Endodermal cell (in vitro differentiated cells): Measurements from ENCODE around the gene KIN. TPM values are rescaled to one million over a fixed set of nuclear protein-coding genes. Genes with fewer than 3 reads are reported as not detected.
A peak's percentile ranks its signal among the peaks of the same experiment; 100 is the strongest.

Experiments
- DNase-seq: peaks from one replicate; pipeline ENCODE4 v3.0.0-alpha.2; 2017
- H3K27ac ChIP-seq: 2 replicates; pipeline ENCODE4 v1.5.1; 2013; ENCODE audit warnings: mild to moderate bottlenecking, low read depth, low read length, moderate library complexity
- H3K27me3 ChIP-seq: 2 replicates; pipeline ENCODE4 v1.6.1; 2013; ENCODE audit warnings: mild to moderate bottlenecking, low read length, moderate library complexity; ENCODE audit not compliant: insufficient read depth, control insufficient read depth, poor library complexity, severe bottlenecking
- H3K36me3 ChIP-seq: 2 replicates; pipeline ENCODE4 v1.7.0; 2013; ENCODE audit warnings: mild to moderate bottlenecking, low read length, moderate library complexity; ENCODE audit not compliant: control insufficient read depth, insufficient read depth
- H3K4me1 ChIP-seq: one replicate; pipeline ENCODE4 v1.7.0; 2013; ENCODE audit warnings: low read length; ENCODE audit not compliant: control insufficient read depth, insufficient read depth
- H3K4me3 ChIP-seq: 2 replicates; pipeline ENCODE4 v1.5.1; 2013; ENCODE audit warnings: mild to moderate bottlenecking, low read length, moderate library complexity
- H3K9ac ChIP-seq: 2 replicates; pipeline ENCODE4 v1.6.1; 2013; ENCODE audit warnings: mild to moderate bottlenecking, low read length, moderate library complexity; ENCODE audit not compliant: poor library complexity, severe bottlenecking; ENCODE audit errors: extremely low read depth
- H3K9me3 ChIP-seq: 2 replicates; pipeline ENCODE4 v1.6.1; 2013; ENCODE audit warnings: mild to moderate bottlenecking, low read length, moderate library complexity; ENCODE audit not compliant: control insufficient read depth
- H3K27ac Mint-ChIP-seq: 2 replicates; pipeline ENCODE4 v1.8.0; 2020; ENCODE audit warnings: mixed read lengths
- H3K27me3 Mint-ChIP-seq: 2 replicates; pipeline ENCODE4 v1.8.0; 2021; ENCODE audit warnings: mild to moderate bottlenecking, mixed read lengths; ENCODE audit not compliant: insufficient read depth
- H3K36me3 Mint-ChIP-seq: 2 replicates; pipeline ENCODE4 v1.8.0; 2020; ENCODE audit warnings: low read depth, mixed read lengths
- H3K4me1 Mint-ChIP-seq: 2 replicates; pipeline ENCODE4 v1.8.0; 2020; ENCODE audit warnings: mixed read lengths
- H3K4me3 Mint-ChIP-seq: 2 replicates; pipeline ENCODE4 v1.8.0; 2020; ENCODE audit warnings: mild to moderate bottlenecking, moderate library complexity, mixed read lengths
- H3K9me3 Mint-ChIP-seq: 2 replicates; pipeline ENCODE4 v1.8.0; 2020; ENCODE audit warnings: mild to moderate bottlenecking, mixed read lengths
- WGBS, 2 experiments: methylation state at CpG; one replicate each; pipeline versions ENCODE4 v1.1.5 to v1.1.7; 2013; ENCODE audit warnings: missing lambda C conversion rate in 2 of 2, mixed read lengths in 1 of 2; ENCODE audit not compliant: insufficient coverage in 1 of 2, insufficient read length in 1 of 2; 5-methylcytosine and 5-hydroxymethylcytosine counted together
- total RNA-seq, 2 donors: library from RNA; stranded (reverse); fragmentation: NEBNext Ultra II Directional in 1 of 2; extraction: Animal tissue kit (Norgen Biotek cat#: 25700) in 1 of 2; gene quantifications; 2 replicates in 1 of 2; 3 replicates in 1 of 2; pipeline ENCODE4 v1.2.1, GENCODE V29; 2021
- TF ChIP-seq, protein P1 (sequence below): fragments of 200-600 bp; sonication (generic); conservative IDR thresholded peaks from 2 replicates; pipeline ENCODE4 v1.5.0; 2021; ENCODE audit warnings: antibody characterized with exemption, mild to moderate bottlenecking

Gene KIN
- total RNA-seq, 2 donors from 2014 or later: 17.9 TPM

DNA sequence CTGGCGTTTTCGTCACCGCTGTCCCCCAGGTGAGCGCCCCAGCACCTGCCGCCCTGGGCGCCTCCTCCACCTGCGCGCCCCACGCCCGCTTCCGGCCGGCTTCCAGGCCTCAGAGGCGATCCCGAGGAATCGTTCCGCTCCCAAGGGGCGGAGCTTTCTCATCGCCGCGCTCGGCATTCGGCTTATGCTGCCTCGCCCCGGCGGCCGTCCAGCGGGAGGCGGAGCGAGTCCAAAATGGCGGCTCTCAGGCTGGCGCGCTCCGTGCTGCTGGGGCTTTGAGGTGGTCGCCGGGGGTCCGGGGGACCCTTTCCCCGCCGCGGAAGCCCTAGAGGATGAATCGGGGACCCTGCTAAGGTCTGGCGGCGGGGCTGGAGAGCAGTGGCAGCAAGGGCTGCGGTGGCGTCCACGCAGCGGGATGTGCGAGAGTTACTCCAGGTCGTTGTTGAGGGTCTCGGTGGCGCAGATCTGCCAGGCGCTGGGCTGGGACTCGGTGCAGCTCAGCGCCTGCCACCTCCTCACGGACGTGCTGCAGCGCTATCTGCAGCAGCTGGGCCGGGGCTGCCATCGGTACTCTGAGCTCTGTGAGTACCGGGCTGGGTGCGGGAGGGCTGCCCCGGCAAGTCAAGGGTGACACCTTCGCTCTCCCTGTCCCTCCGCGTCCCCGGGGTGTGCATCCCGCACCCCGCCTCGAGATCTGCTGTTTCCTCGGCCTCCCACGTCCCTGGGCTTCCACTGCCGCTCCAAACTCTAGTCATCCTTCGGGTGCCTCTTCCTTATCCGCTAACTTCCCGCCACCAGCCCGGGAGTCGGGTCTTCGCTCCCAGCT, 30.7 kb upstream of the KIN start, which contains the start of gene TAF3:
Gene TAF3 (plus strand): TSS at position 211 of the 826 bp plus-strand sequence. CDS start 205 bp downstream, at position 416.
- peak within 1 kb of the TSS; percentile 97 for H3K27ac Mint-ChIP-seq
- no peaks in the 10 kb centered on the region for H3K27me3 Mint-ChIP-seq
- no peaks in the 10 kb centered on the region for H3K36me3 Mint-ChIP-seq
- H3K9me3 ChIP-seq: no peaks in the 10 kb centered on the region
- WGBS, 2 experiments: 0% methylated on average over 21 to 77 of the region's 77 CpGs
- H3K9ac ChIP-seq: peak within 1 kb of the TSS; percentile 72
- no peaks in the 10 kb centered on the region for H3K9me3 Mint-ChIP-seq
- H3K4me1 ChIP-seq: no peaks in the 10 kb centered on the region
- TF ChIP-seq, protein P1, sequence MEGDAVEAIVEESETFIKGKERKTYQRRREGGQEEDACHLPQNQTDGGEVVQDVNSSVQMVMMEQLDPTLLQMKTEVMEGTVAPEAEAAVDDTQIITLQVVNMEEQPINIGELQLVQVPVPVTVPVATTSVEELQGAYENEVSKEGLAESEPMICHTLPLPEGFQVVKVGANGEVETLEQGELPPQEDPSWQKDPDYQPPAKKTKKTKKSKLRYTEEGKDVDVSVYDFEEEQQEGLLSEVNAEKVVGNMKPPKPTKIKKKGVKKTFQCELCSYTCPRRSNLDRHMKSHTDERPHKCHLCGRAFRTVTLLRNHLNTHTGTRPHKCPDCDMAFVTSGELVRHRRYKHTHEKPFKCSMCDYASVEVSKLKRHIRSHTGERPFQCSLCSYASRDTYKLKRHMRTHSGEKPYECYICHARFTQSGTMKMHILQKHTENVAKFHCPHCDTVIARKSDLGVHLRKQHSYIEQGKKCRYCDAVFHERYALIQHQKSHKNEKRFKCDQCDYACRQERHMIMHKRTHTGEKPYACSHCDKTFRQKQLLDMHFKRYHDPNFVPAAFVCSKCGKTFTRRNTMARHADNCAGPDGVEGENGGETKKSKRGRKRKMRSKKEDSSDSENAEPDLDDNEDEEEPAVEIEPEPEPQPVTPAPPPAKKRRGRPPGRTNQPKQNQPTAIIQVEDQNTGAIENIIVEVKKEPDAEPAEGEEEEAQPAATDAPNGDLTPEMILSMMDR: no peak
- H3K4me1 Mint-ChIP-seq: peaks cover 36% of the 10 kb centered on the region
- DNase-seq: peak; percentile 97
- H3K27me3 ChIP-seq: no peaks in the 10 kb centered on the region
- peak within 1 kb of the TSS; percentile 90 for H3K4me3 Mint-ChIP-seq
- peak within 1 kb of the TSS; percentile 87 for H3K4me3 ChIP-seq
- peak within 1 kb of the TSS; percentile 51 for H3K27ac ChIP-seq
- peaks cover 4% of the 10 kb centered on the region for H3K36me3 ChIP-seq

DNA sequence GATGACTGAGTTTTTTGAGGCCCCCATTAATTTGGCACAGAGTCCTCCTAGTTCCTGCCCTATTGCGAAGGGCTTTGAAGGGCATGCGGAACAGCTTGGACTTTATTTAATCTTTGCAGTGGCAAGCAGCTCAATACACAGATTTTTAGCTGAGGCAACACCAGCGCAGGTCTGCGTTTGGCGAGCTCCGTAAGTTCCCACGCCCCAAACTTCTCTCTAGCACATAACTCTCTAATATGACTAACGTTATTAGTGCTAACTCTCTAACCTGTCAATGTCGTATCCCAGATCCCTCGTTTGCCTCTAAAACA, 30.1 kb upstream of the KIN start:
- 0 to 4% methylated on average over 7 to 10 of the region's 10 CpGs for WGBS, 2 experiments
- TF ChIP-seq, protein P1: no peak
- H3K27me3 Mint-ChIP-seq: no peaks in the 10 kb centered on the region
- H3K27ac Mint-ChIP-seq: peak overlapping the region; percentile 97
- no peaks in the 10 kb centered on the region for H3K9me3 Mint-ChIP-seq
- peak overlapping the region; percentile 87 for H3K4me3 ChIP-seq
- H3K4me1 ChIP-seq: no peaks in the 10 kb centered on the region
- H3K36me3 Mint-ChIP-seq: no peaks in the 10 kb centered on the region
- peaks cover 4% of the 10 kb centered on the region for H3K36me3 ChIP-seq
- peak overlapping the region; percentile 72 for H3K9ac ChIP-seq
- no peaks in the 10 kb centered on the region for H3K9me3 ChIP-seq
- DNase-seq: no peak
- no peak overlapping the region for H3K27ac ChIP-seq
- peaks cover 37% of the 10 kb centered on the region for H3K4me1 Mint-ChIP-seq
- H3K27me3 ChIP-seq: no peaks in the 10 kb centered on the region
- peak overlapping the region; percentile 90 for H3K4me3 Mint-ChIP-seq

DNA sequence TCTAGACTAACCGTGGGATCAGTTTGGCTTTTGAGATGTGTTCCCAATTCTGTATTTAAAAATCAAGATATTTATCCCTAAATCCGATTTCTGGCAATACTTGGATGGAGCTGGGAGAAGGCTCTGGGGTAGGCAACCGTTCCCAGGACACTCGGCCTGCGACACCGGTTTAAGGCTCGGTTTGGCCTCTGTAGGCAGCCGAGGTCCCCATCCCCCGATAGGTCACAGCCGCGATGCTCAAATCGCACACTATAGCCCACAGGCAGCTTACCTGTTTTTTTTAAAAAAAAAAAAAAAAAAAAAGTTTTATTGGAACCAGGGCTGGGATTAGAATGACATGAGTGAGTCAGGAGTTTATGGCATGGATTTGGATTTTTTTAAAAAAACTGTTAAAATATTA, 29.8 kb upstream of the KIN start:
- Histone ChIP-seq H3K27me3 (no peaks in the 10 kb centered on the region), H3K4me3 (peak overlapping the region; percentile 87), H3K27ac (no peak overlapping the region), H3K9me3 (no peaks in the 10 kb centered on the region), H3K36me3 (peaks cover 4% of the 10 kb centered on the region), H3K4me1 (no peaks in the 10 kb centered on the region), H3K9ac (peak overlapping the region; percentile 72)
- peaks cover 37% of the 10 kb centered on the region for H3K4me1 Mint-ChIP-seq
- peak; percentile 65 for DNase-seq
- no peaks in the 10 kb centered on the region for H3K27me3 Mint-ChIP-seq
- no peaks in the 10 kb centered on the region for H3K9me3 Mint-ChIP-seq
- peak overlapping the region; percentile 97 for H3K27ac Mint-ChIP-seq
- TF ChIP-seq, protein P1: no peak
- no peaks in the 10 kb centered on the region for H3K36me3 Mint-ChIP-seq
- H3K4me3 Mint-ChIP-seq: peak overlapping the region; percentile 90
- WGBS, 2 experiments: 26% methylated on average over 11 of the region's 12 CpGs; no CpG with 5 or more reads in 1 of the 2 experiments
